K562 (cell line): Measurements from ENCODE around the gene IL13RA1. TPM values are rescaled to one million over a fixed set of nuclear protein-coding genes. Genes with fewer than 3 reads are reported as not detected.
A peak's percentile ranks its signal among the peaks of the same experiment; 100 is the strongest.

ENCODE experiments used
- ATAC-seq: fragments of 200-7000 bp; cut with Tn5 transposase; 3 replicates; pipeline ENCODE4 v1.9.1; 2020; ENCODE audit warnings: moderate library complexity
- BruUV-seq: library from RNA; stranded (reverse); fragments of 400-500 nt; replicated peaks from 2 replicates; lab custom pipeline; 2021; lab: Mats Ljungman, UMichigan
- CTCF ChIA-PET: fragments of 300-600 bp; formaldehyde crosslinking; extraction: SDS; loops from one replicate; lab custom pipeline; 2021; ENCODE audit warnings: low intra/inter-chr PET ratio; lab: Yijun Ruan, JAX
- POLR2A ChIA-PET: fragments of 300-600, 350-650 bp; sonication (Branson Sonifier 250); formaldehyde crosslinking; extraction: SDS; loops from one replicate; lab custom pipeline; 2021; ENCODE audit warnings: antibody characterized with exemption, inconsistent platforms; lab: Yijun Ruan, JAX
- DNase-seq, 4 experiments: peaks; one replicate each; pipeline versions ENCODE4 v3.0.0 to v3.0.0-alpha.2; 2011 to 2018; ENCODE audit warnings: low spot score in 3 of 4, mixed read lengths in 3 of 4; ENCODE audit errors: extremely low read depth in 1 of 4
- FAIRE-seq: peaks from 2 replicates; lab custom pipeline; 2011; peaks lifted over from hg19 to GRCh38; lab: Jason Lieb, UNC
- H2AFZ ChIP-seq: 2 replicates; pipeline ENCODE4 v1.6.0; 2011; ENCODE audit warnings: low read depth, low read length, control low read depth, inconsistent platforms
- H3K27ac ChIP-seq: fragments of 200-600 bp; 3 replicates; pipeline ENCODE4 v1.8.0; 2011; ENCODE audit warnings: low read depth, mild to moderate bottlenecking, control low read depth, inconsistent platforms, low read length, moderate library complexity, mixed read lengths; ENCODE audit errors: extremely low read depth
- H3K27me3 ChIP-seq, 2 experiments: fragments of 300-600 bp in 1 of 2; 2 replicates in 1 of 2; 3 replicates in 1 of 2; pipeline versions ENCODE4 v1.6.0 to v1.8.0; 2011; ENCODE audit warnings: inconsistent platforms in 2 of 2, low read length in 2 of 2, mild to moderate bottlenecking in 1 of 2, mixed read lengths in 1 of 2, moderate library complexity in 1 of 2; ENCODE audit not compliant: control insufficient read depth in 2 of 2, insufficient read depth in 2 of 2
- H3K36me3 ChIP-seq: fragments of 300-600 bp; 3 replicates; pipeline ENCODE4 v1.8.0; 2011; ENCODE audit warnings: mild to moderate bottlenecking, low read length, inconsistent platforms; ENCODE audit not compliant: control insufficient read depth, insufficient read depth
- H3K4me1 ChIP-seq, 2 experiments: fragments of 200-600 bp in 1 of 2; replicated peaks in 1 of 2; 2 replicates in 1 of 2; 3 replicates in 1 of 2; pipeline versions ENCODE4 v1.5.1 to v1.8.0; 2011; ENCODE audit warnings: inconsistent platforms in 2 of 2, low read length in 2 of 2, mild to moderate bottlenecking in 1 of 2, mixed read lengths in 1 of 2, moderate library complexity in 1 of 2; ENCODE audit not compliant: control insufficient read depth in 2 of 2, insufficient read depth in 2 of 2
- H3K4me2 ChIP-seq: 2 replicates; pipeline ENCODE4 v1.6.1; 2011; ENCODE audit warnings: low read length, control low read depth, inconsistent platforms, mixed read lengths; ENCODE audit not compliant: insufficient read depth
- H3K4me3 ChIP-seq: fragments of 200-600 bp; sonication (generic), shearing (Covaris generic); 2 replicates; pipeline ENCODE4 v1.5.1; 2016; ENCODE audit warnings: control low read depth, inconsistent platforms
- H3K79me2 ChIP-seq: fragments of 200-600 bp; 3 replicates; pipeline ENCODE4 v1.8.0; 2011; ENCODE audit warnings: low read length, inconsistent platforms; ENCODE audit not compliant: control insufficient read depth, insufficient read depth
- H3K9ac ChIP-seq, 2 experiments: 2 replicates each; pipeline versions ENCODE4 v1.6.0 to v1.6.1; 2011; ENCODE audit warnings: low read depth in 2 of 2, low read length in 2 of 2, control low read depth in 1 of 2, inconsistent platforms in 1 of 2, mild to moderate bottlenecking in 1 of 2, mixed read lengths in 1 of 2; ENCODE audit not compliant: insufficient read depth in 1 of 2
- H3K9me1 ChIP-seq: one replicate; pipeline ENCODE4 v1.6.0; 2011; ENCODE audit warnings: inconsistent platforms, mild to moderate bottlenecking, low read length, moderate library complexity; ENCODE audit not compliant: control insufficient read depth, insufficient read depth
- H3K9me3 ChIP-seq: replicated peaks from 2 replicates; pipeline ENCODE4 v1.5.1; 2011; ENCODE audit warnings: low read depth, low read length, inconsistent platforms; ENCODE audit not compliant: control insufficient read depth, insufficient read depth
- H4K20me1 ChIP-seq: replicated peaks from 2 replicates; pipeline ENCODE4 v1.6.1; 2011; ENCODE audit warnings: low read length, inconsistent platforms, mixed read lengths; ENCODE audit not compliant: control insufficient read depth, insufficient read depth
- BACH1 ChIP-seq: fragments of 200-800 bp; sonication (Bioruptor generic); IDR thresholded peaks from 2 replicates; pipeline ENCODE4 v1.6.1; 2016; ENCODE audit warnings: missing genetic modification characterization, missing compliant biosample characterization
- EGR1 ChIP-seq: fragments of 450-650 bp; conservative IDR thresholded peaks from 2 replicates; pipeline ENCODE4 v1.6.1; 2017; ENCODE audit warnings: mild to moderate bottlenecking
- KDM5B ChIP-seq: fragments of 200-600 bp; sonication (generic); IDR thresholded peaks from 2 replicates; pipeline ENCODE4 v1.6.1; 2012; ENCODE audit warnings: low read depth, mild to moderate bottlenecking, moderate library complexity, low read length, control low read depth, inconsistent platforms; ENCODE audit not compliant: insufficient replicate concordance
- MTA3 ChIP-seq: fragments of 450-650 bp; formaldehyde crosslinking; IDR thresholded peaks from 2 replicates; pipeline ENCODE4 v1.6.1; 2017; ENCODE audit warnings: mild to moderate bottlenecking, borderline replicate concordance
- NONO ChIP-seq, 2 experiments: fragments of 200-400 bp in 1 of 2; fragments of 450-650 bp in 1 of 2; formaldehyde crosslinking in 1 of 2; IDR thresholded peaks; 2 replicates each; pipeline ENCODE4 v1.6.1; 2017; ENCODE audit warnings: low read depth in 2 of 2, mild to moderate bottlenecking in 2 of 2, moderate library complexity in 2 of 2, low read length in 1 of 2
- RB1 ChIP-seq: fragments of 450-650 bp; IDR thresholded peaks from 2 replicates; pipeline ENCODE4 v1.6.1; 2017; ENCODE audit warnings: low read depth, mild to moderate bottlenecking
- RBFOX2 ChIP-seq: fragments of 200-400 bp; formaldehyde crosslinking; IDR thresholded peaks from 2 replicates; pipeline ENCODE4 v1.6.1; 2017; ENCODE audit warnings: low read depth, mild to moderate bottlenecking, low read length, moderate library complexity
- RFX7 ChIP-seq: fragments of 250-450 bp; sonication (Bioruptor Pico); IDR thresholded peaks from 2 replicates; pipeline ENCODE4 v1.5.1; 2021; ENCODE audit warnings: mild to moderate bottlenecking
- SPI1 ChIP-seq: IDR thresholded peaks from 2 replicates; pipeline ENCODE4 v1.6.1; 2011; ENCODE audit warnings: low read depth, low read length, control low read depth, borderline replicate concordance
- STAG1 ChIP-seq: sonication (generic); formaldehyde crosslinking; IDR thresholded peaks from 2 replicates; pipeline ENCODE4 v1.5.0; 2020; ENCODE audit warnings: missing genetic modification reagents, borderline replicate concordance
- TOE1 ChIP-seq, 2 experiments: fragments of 450-650 bp in 1 of 2; sonication (generic) in 1 of 2; formaldehyde crosslinking in 1 of 2; IDR thresholded peaks; 2 replicates each; pipeline versions ENCODE4 v1.7.1 to v1.8.0; 2016 to 2022; ENCODE audit warnings: borderline replicate concordance in 2 of 2, mild to moderate bottlenecking in 2 of 2, antibody characterized with exemption in 1 of 2, inconsistent platforms in 1 of 2, low read depth in 1 of 2, missing genetic modification reagents in 1 of 2, moderate library complexity in 1 of 2
- ZFX ChIP-seq: sonication (generic); formaldehyde crosslinking; IDR thresholded peaks from 2 replicates; pipeline ENCODE4 v1.8.0; 2022; ENCODE audit warnings: mild to moderate bottlenecking, missing genetic modification reagents, moderate library complexity
- ZNF431 ChIP-seq: sonication (generic); formaldehyde crosslinking; IDR thresholded peaks from 2 replicates; pipeline ENCODE4 v1.8.0; 2022; ENCODE audit warnings: mild to moderate bottlenecking, missing genetic modification reagents
- ZNF696 ChIP-seq: fragments of 250-450 bp; sonication (Bioruptor Pico); conservative IDR thresholded peaks from 2 replicates; pipeline ENCODE4 v1.4.0; 2020; ENCODE audit warnings: mild to moderate bottlenecking, moderate library complexity
- WGBS: fragments of 100-300 bp; shearing (Covaris generic); methylation state at CpG from one replicate; pipeline ENCODE4 v1.1.6; 2016; ENCODE audit warnings: low coverage, mixed read lengths; ENCODE audit not compliant: insufficient coverage; ENCODE audit errors: missing lambda C conversion rate; 5-methylcytosine and 5-hydroxymethylcytosine counted together
- in situ Hi-C: fragments of 300-500 bp; cut with MboI; formaldehyde crosslinking; loops from 4 replicates; pipeline ENCODE4 v1.15.0; 2018; ENCODE audit warnings: inconsistent platforms, mixed read lengths
- intact Hi-C: fragments of 100-400 bp; cut with micrococcal nuclease; formaldehyde crosslinking; loops from 2 replicates; pipeline ENCODE4 v1.14.2; 2022
- polyA plus RNA-seq, 8 experiments: library from polyadenylated mRNA; depleted of rRNA in 4 of 8; stranded (reverse) in 5 of 8; unstranded in 3 of 8; fragments of >200 nt; fragmentation: Nextera tagmentation in 2 of 8; fragmentation: Illumina TruSeq in 1 of 8; extraction: Ambion mirVana in 2 of 8; extraction: Trizol in 1 of 8; gene quantifications; 2 replicates each; pipeline versions ENCODE4 v1.2.1 to v1.2.3, GENCODE V29; 2011 to 2014; ENCODE audit warnings: inconsistent platforms in 1 of 8, missing spikeins in 1 of 8
- total RNA-seq, 7 experiments: library from RNA; depleted of rRNA in 6 of 7; stranded (reverse); fragments of >200 nt in 6 of 7; fragmentation: Illumina TruSeq in 2 of 7; extraction: Trizol in 2 of 7; gene quantifications; 2 replicates each; pipeline versions ENCODE4 v1.2.1 to v1.2.3, GENCODE V29; 2011 to 2021; ENCODE audit warnings: low replicate concordance in 1 of 7
- TF ChIP-seq, protein P1 (sequence below), 2 experiments: IDR thresholded peaks; 2 replicates each; pipeline ENCODE4 v1.6.1; 2011; ENCODE audit warnings: borderline replicate concordance in 1 of 2, control low read depth in 1 of 2, low read depth in 1 of 2, low read length in 1 of 2, mild to moderate bottlenecking in 1 of 2, mixed read lengths in 1 of 2, moderate library complexity in 1 of 2; ENCODE audit not compliant: insufficient read depth in 1 of 2, insufficient read length in 1 of 2, poor library complexity in 1 of 2, severe bottlenecking in 1 of 2; ENCODE audit errors: extremely low read depth in 1 of 2
- TF ChIP-seq, protein P2 (sequence below): sonication (generic); formaldehyde crosslinking; IDR thresholded peaks from 2 replicates; pipeline ENCODE4 v1.4.0; 2020; ENCODE audit warnings: mild to moderate bottlenecking, missing genetic modification reagents

IL13RA1 gene
- total and polyA plus RNA-seq, 9 of the 15 experiments (the other 6 are each of a cell fraction or from before 2014, with no cell fraction given): 2.9 to 22.9 (median 12.2) TPM

DNA sequence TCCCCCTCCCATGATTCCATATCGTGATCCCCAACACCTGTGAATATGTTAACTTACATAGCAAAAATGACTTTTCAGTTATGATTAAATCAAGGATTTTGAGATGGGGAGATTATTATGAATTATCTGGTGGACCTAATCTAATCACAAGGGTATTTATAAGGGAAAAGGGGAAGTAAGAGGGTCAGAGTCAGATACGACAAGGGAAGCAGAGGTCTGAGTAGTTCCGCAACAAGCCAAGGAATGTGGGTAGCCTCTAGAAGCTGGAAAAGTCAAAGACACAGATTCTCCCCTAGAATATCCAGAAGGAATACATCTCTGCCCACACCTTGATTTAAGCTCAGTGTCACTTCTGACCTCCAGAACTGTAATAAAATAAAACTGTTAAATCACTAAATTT lies 1.0 kb upstream of the IL13RA1 start (continued):
- TF ChIP-seq, protein P1, sequence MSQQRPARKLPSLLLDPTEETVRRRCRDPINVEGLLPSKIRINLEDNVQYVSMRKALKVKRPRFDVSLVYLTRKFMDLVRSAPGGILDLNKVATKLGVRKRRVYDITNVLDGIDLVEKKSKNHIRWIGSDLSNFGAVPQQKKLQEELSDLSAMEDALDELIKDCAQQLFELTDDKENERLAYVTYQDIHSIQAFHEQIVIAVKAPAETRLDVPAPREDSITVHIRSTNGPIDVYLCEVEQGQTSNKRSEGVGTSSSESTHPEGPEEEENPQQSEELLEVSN (IDR thresholded peaks at IDR 0.05; ENCODE audit: borderline replicate concordance in 1 of 2, extremely low read depth in 1 of 2, insufficient read depth in 1 of 2, insufficient read length in 1 of 2, low read depth in 1 of 2, low read length in 1 of 2, poor library complexity in 1 of 2, severe bottlenecking in 1 of 2): no peak
- TF ChIP-seq ZNF696 (no peak), STAG1 (CRISPR knock-in tag) (no peak), TOE1 (IDR thresholded peaks at IDR 0.05; ENCODE audit: borderline replicate concordance) (no peak), TOE1 (CRISPR knock-in tag; IDR thresholded peaks at IDR 0.05; ENCODE audit: borderline replicate concordance, low read depth) (no peak)

DNA sequence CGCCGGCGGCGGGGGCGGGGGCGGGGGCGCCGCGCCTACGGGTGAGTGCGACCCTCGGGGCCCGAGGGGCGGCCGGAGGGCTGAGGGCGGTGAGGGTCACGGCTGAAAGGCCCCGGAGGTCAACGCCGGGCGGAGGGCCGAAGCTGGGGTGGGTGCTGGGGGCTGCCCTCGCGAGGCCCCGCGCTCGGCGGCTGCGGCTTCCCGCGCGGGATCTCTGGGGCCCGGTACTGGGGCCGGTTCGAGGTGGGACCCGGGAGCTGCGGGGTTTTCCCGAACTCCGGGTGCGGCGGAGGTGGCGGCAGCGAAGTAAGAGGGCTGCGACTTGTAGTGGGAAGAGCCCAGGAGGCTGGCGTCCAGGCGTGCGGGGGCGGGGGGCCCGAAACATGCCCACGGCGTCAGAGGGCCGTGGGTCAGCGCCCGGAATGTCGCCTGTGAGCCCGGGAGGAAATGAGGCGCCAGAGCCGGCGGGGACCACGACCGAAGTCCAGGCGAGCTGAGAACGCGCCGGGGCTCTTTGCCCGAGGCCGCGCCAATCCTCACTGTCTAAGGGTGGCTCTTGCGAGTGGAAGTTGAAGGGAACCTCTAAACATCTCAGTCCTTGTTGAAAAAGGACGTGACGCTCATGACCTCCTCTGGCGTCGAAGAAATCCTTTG lies 407 bp downstream of the IL13RA1 start:
- peak overlapping the region; percentile 69 for H3K4me3 ChIP-seq
- peak overlapping the region; percentile 74 for H3K4me2 ChIP-seq
- H3K9me3 ChIP-seq: no peaks in the 10 kb centered on the region
- CTCF ChIA-PET: no interaction called here
- H3K9ac ChIP-seq: peak overlapping the region; percentile 54 to 87; a peak in 3 of 4 replicates
- no peaks in the 10 kb centered on the region for H3K9me1 ChIP-seq
- no peaks in the 10 kb centered on the region for H3K36me3 ChIP-seq
- H4K20me1 ChIP-seq: 0 out of 2 replicates have a peak, but pooled peaks cover 4% of the 10 kb centered on the region
- peak overlapping the region; percentile 69; the same call in 1 of the 3 replicates for H3K27ac ChIP-seq
- DNase-seq (peak in 2 of 4 experiments; percentile 11 to 20), ATAC-seq (peak; percentile 21), FAIRE-seq (peak; percentile 6)
- 9% methylated on average over 11 of the region's 73 CpGs for WGBS
- BruUV-seq: no TSS peak
- intact Hi-C loops: loop anchor here (10.0 kb wide), 1 partner anchor 383 kb away; the partner anchor contains the start of gene WDR44
- H2AFZ ChIP-seq: peak overlapping the region; percentile 87
- H3K4me1 ChIP-seq: peaks cover 15 to 22% of the 10 kb centered on the region in 2 experiments
- POLR2A ChIA-PET: interaction anchor here (0.7 to 1.0 kb wide), 2 partner anchors 15 to 472 kb away, joined by 3 read pairs; no protein-coding TSS in a partner anchor
- H3K79me2 ChIP-seq: no peaks in the 10 kb centered on the region
- H3K27me3 ChIP-seq: no peaks in the 10 kb centered on the region
- in situ Hi-C loops: no loop called here
- TF ChIP-seq SPI1 (no peak), RB1 (0 out of 2 replicates have a peak, but pooled peaks have one; percentile 13), RBFOX2 (peak; percentile 33), BACH1 (no peak), RFX7 (CRISPR knock-in tag) (no peak), KDM5B (peak; percentile 6), NONO (IDR thresholded peaks at IDR 0.05; ENCODE audit: low read depth in 2 of 2, low read length in 1 of 2) (peak in 1 of 2 experiments; percentile 70; a peak in 2 of 4 replicates), EGR1 (peak; percentile 87), MTA3 (0 out of 2 replicates have a peak, but pooled peaks have one; percentile 16), ZFX (CRISPR knock-in tag) (peak; percentile 66), ZNF431 (no peak)
- TF ChIP-seq, protein P2, sequence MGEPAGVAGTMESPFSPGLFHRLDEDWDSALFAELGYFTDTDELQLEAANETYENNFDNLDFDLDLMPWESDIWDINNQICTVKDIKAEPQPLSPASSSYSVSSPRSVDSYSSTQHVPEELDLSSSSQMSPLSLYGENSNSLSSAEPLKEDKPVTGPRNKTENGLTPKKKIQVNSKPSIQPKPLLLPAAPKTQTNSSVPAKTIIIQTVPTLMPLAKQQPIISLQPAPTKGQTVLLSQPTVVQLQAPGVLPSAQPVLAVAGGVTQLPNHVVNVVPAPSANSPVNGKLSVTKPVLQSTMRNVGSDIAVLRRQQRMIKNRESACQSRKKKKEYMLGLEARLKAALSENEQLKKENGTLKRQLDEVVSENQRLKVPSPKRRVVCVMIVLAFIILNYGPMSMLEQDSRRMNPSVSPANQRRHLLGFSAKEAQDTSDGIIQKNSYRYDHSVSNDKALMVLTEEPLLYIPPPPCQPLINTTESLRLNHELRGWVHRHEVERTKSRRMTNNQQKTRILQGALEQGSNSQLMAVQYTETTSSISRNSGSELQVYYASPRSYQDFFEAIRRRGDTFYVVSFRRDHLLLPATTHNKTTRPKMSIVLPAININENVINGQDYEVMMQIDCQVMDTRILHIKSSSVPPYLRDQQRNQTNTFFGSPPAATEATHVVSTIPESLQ (CRISPR knock-in tag): no peak
